HUDEP-2 (cell line): Measurements from ENCODE around the gene ONECUT3.

Experiments used
- DNase-seq, 76 experiments: peaks; one replicate each; lab custom pipeline; 2025; ENCODE audit not compliant: unreplicated experiment in 76 of 76; lab: John Stamatoyannopoulos, UW

ONECUT3 gene

GRCh38 chr19:1812426-1813191 is 59.3 kb downstream of the ONECUT3 start:
- peak; percentile 89 to 100 (median 99) for DNase-seq

GRCh38 chr19:1813192-1814182 is 60.2 kb downstream of the ONECUT3 start:
- DNase-seq, result peak in 2 of 76 experiments; percentile 58 to 85

- no peak for DNase-seq
These were observed 61.1 kb downstream of the ONECUT3 start for GRCh38 chr19:1814391-1814790.

GRCh38 chr19:1814833-1815604 is 61.7 kb downstream of the ONECUT3 start:
- DNase-seq, result no peak

- no peak for DNase-seq
These were observed 62.6 kb downstream of the ONECUT3 start for GRCh38 chr19:1815605-1816529.

GRCh38 chr19:1816530-1817298 is 63.4 kb downstream of the ONECUT3 start:
- DNase-seq, result no peak

GRCh38 chr19:1817553-1818179 is 64.4 kb downstream of the ONECUT3 start:
- no peak for DNase-seq

- no peak for DNase-seq
These were observed 65.4 kb downstream of the ONECUT3 start for GRCh38 chr19:1818549-1819195.

- no peak for DNase-seq
These were observed 66.3 kb downstream of the ONECUT3 start for GRCh38 chr19:1819341-1820255.

GRCh38 chr19:1822210-1822609 is 68.9 kb downstream of the ONECUT3 start:
- no peak for DNase-seq

GRCh38 chr19:1823020-1823419 is 69.7 kb downstream of the ONECUT3 start:
- DNase-seq, result no peak

GRCh38 chr19:1823539-1824251 is 70.4 kb downstream of the ONECUT3 start:
- peak in 16 of 76 experiments; percentile 11 to 56 (median 26) for DNase-seq

- DNase-seq, result no peak
These were observed 70.9 kb downstream of the ONECUT3 start for GRCh38 chr19:1824252-1824622.

- peak in 61 of 76 experiments; percentile 29 to 88 (median 73) for DNase-seq
These were observed 72.7 kb downstream of the ONECUT3 start for GRCh38 chr19:1825909-1826556.

GRCh38 chr19:1826557-1827521 is 73.5 kb downstream of the ONECUT3 start:
- peak in 11 of 76 experiments; percentile 22 to 64 (median 39) for DNase-seq
